ENCODE measurements around the gene DBN1. TPM values are rescaled to one million over a fixed set of nuclear protein-coding genes. Genes with fewer than 3 reads are reported as not detected.

Gene DBN1
- total and polyA plus RNA-seq, 2 experiments from 2014 or later, result 106 to 290 TPM

GRCh38 chr5:177503351-177504085 is 30.1 kb upstream of the DBN1 start (continued):
- TF ChIP-seq ZNF462 (CRISPR knock-in tag; IDR thresholded peaks at IDR 0.05) (no peak), ZNF331 (CRISPR knock-in tag; IDR thresholded peaks at IDR 0.05; ENCODE audit: low read depth) (no peak), EZH2 (IDR thresholded peaks at IDR 0.05; ENCODE audit: low read depth, unreplicated experiment) (no peak), STAT1 (IDR thresholded peaks at IDR 0.05; ENCODE audit: unreplicated experiment) (no peak), REST (IDR thresholded peaks at IDR 0.05; ENCODE audit: unreplicated experiment) (no peak), EZH2phosphoT487 (IDR thresholded peaks at IDR 0.05; ENCODE audit: unreplicated experiment) (no peak), CTCF (conservative IDR thresholded peaks at IDR 0.05; ENCODE audit: low read depth in 2 of 2) (no peak), ZNF114 (CRISPR knock-in tag; IDR thresholded peaks at IDR 0.05) (no peak), NANOG (IDR thresholded peaks at IDR 0.05; ENCODE audit: borderline replicate concordance) (no peak)
